GM18861 (cell line): ENCODE results near the gene HSPA12B.

ENCODE experiments used
- ATAC-seq: cut with Tn5 transposase; IDR thresholded peaks from one replicate; pipeline ENCODE4 v1.9.1; 2021; ENCODE audit not compliant: unreplicated experiment

Gene HSPA12B

GRCh38 chr20:3800878-3801260 lies 68.4 kb downstream of the HSPA12B start:
- ATAC-seq, result no peak

- no peak for ATAC-seq
These were observed 68.8 kb downstream of the HSPA12B start for GRCh38 chr20:3801299-3801698.

GRCh38 chr20:3801846-3802245 lies 69.4 kb downstream of the HSPA12B start:
- no peak for ATAC-seq
